Measurements from ENCODE around the gene PON2.

- TF ChIP-seq L3MBTL2 (conservative IDR thresholded peaks at IDR 0.05) (no peak), FOXM1 (IDR thresholded peaks at IDR 0.05; ENCODE audit: borderline replicate concordance) (no peak), SP1 (IDR thresholded peaks at IDR 0.05) (no peak), TARDBP (IDR thresholded peaks at IDR 0.05) (no peak), HDGF (IDR thresholded peaks at IDR 0.05; ENCODE audit: borderline replicate concordance) (no peak), ARNT (IDR thresholded peaks at IDR 0.05) (no peak), NFRKB (IDR thresholded peaks at IDR 0.05) (no peak), CTBP1 (IDR thresholded peaks at IDR 0.05; ENCODE audit: borderline replicate concordance) (no peak), BHLHE40 (IDR thresholded peaks at IDR 0.05; ENCODE audit: borderline replicate concordance) (no peak)
- TF ChIP-seq, protein P1, sequence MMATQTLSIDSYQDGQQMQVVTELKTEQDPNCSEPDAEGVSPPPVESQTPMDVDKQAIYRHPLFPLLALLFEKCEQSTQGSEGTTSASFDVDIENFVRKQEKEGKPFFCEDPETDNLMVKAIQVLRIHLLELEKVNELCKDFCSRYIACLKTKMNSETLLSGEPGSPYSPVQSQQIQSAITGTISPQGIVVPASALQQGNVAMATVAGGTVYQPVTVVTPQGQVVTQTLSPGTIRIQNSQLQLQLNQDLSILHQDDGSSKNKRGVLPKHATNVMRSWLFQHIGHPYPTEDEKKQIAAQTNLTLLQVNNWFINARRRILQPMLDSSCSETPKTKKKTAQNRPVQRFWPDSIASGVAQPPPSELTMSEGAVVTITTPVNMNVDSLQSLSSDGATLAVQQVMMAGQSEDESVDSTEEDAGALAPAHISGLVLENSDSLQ (IDR thresholded peaks at IDR 0.05) = no peak
Measured at GRCh38 chr7:95427914-95428516, 6.8 kb downstream of the PON2 start.

All from HEK293T (cell line).